Colon (tissue), 2 donors: ENCODE measurements around the gene MUC6.

Source experiments
- FAIRE-seq: peaks from 2 replicates; lab custom pipeline; 2012; peaks lifted over from hg19 to GRCh38; lab: Jason Lieb, UNC
- donor health status: control.
- donor health status: control.

MUC6 gene

GRCh38 chr11:1071571-1072115 lies 35.1 kb upstream of the MUC6 start:
- FAIRE-seq = no peak

DNA sequence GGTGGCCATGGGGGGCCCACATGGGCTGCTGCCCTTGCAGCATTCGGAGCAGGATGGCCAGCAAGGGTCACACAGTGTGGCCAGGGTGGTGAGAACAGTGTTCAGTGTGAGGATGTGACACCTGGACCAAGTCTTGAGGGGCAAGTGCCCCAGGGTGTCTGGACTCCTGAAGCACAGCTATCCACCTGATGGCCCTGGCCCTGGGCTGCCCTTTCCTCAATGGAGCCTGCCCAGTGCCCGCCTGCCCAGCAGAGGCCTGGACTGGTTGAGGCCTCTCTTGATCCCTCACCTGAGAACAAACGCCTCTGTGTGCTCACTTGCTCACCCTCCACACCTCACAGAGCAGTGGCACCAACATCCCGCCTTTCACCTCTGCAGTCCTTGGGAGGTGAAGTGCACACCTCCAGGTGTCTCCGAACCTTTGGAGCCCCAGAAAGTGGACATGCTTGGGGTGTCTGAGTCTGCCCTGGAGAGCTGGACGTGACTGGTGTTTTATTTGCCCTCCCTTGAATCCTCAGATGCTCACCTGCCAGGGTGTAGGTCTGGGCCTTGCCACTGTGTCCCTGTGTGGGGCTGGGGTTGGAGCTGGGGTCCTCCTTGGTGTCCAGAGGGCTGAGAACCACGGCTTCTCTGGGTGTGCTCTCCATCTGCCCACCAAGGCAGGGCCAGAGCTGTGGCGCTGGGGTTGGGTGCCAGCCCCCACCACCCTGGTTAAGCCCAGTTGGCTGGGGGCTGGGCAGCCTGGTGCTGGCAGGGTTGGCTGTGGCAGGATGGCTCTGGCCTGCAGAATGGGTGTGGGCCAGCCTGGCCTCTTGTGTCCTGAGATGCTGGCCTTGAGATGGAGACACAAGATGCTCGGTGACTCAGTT lies 34.3 kb upstream of the MUC6 start:
- no peak for FAIRE-seq

DNA sequence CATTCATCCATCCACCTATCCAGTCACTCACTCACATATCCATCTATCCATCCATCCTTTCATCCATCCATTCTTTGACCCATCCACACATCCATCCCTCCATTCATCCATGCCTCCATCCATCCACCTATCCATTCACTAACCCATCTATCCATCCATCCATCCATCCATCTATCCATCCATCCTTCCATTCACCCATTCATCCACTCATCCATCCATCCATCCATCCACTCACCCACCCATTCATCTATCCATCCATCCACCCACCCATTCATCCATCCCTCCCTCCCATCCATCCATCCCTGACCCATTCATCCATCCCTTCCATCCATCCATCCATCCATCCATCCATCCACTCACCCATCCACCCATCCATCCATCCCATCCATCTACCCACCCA lies 33.2 kb upstream of the MUC6 start:
- no peak for FAIRE-seq

DNA sequence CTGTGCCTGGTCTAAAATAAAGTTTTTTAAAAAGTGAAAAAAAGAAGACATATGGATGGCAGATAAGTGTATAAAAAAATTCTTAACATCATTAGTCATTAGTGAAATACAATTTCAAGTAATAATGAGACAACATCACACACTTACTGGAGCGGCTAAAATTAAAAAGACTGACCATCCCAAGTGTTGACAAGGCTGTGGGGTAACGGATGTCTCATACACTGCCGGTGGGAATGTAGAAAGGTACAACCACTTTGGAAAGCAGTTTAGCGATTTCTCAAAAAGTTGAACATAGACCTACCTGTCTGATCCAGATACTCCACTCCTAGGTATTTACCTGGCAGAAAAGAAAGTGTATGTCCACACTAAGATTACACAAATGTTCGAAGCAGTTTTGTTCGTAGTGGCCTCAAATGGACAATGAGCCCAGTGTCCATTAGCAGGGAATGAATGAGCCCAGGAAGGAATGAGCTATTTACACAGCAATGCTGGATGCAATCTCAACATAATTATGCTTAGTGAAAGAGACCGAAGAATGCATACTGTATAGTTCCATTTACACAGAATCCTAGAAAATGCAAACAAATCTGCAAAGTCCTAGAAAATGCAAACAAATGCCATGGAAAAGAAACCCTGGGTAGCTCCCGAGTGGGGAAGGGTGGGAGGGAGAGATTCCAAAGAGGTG lies 31.4 kb upstream of the MUC6 start:
- FAIRE-seq = no peak

- no peak for FAIRE-seq
These were observed 27.6 kb upstream of the MUC6 start for GRCh38 chr11:1064167-1064566.

GRCh38 chr11:1062075-1062820 lies 25.7 kb upstream of the MUC6 start:
- FAIRE-seq = no peak

- FAIRE-seq = no peak
These were observed 24.5 kb upstream of the MUC6 start for GRCh38 chr11:1060852-1061616.

GRCh38 chr11:1060410-1060809 lies 23.9 kb upstream of the MUC6 start:
- no peak for FAIRE-seq

- no peak for FAIRE-seq
These were observed 23.2 kb upstream of the MUC6 start for GRCh38 chr11:1059759-1060158.

- FAIRE-seq = no peak
These were observed 21.3 kb upstream of the MUC6 start for GRCh38 chr11:1057806-1058205.

GRCh38 chr11:1055990-1056771 lies 19.7 kb upstream of the MUC6 start:
- FAIRE-seq = no peak

DNA sequence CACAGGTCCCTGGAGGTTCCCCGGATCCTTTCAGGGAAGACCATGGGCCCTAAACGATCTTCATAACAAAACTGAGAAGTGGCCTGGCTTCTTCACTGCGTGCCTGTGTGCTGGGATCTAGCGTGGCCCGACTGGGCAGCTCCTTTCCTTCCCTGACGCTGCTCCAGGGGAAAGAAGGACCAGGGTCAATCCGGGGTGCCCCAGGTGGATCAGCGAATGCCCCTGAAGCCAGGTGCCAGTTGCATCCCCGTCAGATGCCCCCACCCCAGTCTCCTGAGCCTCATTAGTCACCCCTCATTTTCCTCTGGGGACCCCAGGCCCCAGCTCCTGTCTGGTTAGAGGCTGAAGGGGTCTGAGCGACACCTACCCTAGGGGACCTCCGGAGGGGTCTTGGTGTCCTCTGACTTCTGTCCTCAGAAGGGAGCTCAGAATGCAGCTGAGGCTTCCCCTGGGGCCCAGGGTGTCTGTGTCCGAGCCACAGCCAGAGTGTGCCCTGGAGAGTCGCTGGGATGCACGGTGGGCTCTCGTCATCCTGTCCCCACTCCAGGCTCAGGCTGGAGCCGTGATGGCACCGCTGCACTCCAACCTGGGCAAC lies 18.7 kb upstream of the MUC6 start:
- FAIRE-seq = no peak

DNA sequence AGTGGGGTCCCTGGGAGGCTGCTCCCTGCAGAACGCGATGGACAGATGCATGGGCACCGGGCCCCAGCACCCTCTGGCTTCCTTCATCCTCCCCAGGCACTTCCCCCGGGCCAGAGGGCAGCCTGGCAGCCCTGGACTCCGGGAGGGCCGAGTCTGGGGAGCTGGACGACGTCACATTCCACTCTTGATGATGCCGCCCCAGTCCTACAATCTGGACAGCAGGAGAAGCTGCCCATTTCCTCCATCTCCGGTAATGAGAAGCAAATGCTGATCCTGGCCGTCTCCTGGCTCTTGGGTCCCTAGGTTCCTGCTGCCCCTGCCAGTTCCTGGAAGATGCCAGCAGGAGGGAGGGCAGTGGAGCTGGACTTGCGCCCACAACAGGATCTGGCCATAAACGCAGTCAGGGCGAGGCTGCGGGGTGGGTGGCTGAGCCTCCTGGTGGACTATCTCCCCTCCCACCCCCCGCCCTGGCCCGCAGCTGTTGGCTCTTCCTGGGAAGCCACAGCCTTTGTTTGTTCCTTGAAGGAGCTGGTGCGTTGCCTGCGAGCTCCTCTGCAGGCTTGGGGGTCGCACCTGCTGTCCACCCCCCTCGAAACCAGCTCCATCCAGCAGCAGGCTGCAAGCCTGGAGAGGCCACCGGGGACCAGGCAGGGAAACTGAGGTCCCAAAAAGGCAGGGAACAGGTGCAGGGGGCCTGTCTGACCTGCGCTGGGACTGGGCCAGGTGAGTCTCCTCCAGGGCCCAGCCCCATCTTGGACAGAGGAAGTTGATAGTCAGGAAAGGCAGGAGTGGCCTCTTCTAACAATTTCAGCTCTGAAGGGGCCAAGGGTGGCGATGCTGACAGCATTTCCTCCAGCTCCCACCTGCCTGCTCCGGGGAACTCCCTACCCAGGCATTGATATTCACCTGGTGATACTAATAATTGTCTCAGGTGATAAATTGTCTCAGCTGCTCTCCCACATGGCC lies 17.9 kb upstream of the MUC6 start:
- no peak for FAIRE-seq

- FAIRE-seq = no peak
These were observed 16.8 kb upstream of the MUC6 start for GRCh38 chr11:1053121-1053901.

GRCh38 chr11:1052133-1053011 lies 15.9 kb upstream of the MUC6 start:
- no peak for FAIRE-seq

DNA sequence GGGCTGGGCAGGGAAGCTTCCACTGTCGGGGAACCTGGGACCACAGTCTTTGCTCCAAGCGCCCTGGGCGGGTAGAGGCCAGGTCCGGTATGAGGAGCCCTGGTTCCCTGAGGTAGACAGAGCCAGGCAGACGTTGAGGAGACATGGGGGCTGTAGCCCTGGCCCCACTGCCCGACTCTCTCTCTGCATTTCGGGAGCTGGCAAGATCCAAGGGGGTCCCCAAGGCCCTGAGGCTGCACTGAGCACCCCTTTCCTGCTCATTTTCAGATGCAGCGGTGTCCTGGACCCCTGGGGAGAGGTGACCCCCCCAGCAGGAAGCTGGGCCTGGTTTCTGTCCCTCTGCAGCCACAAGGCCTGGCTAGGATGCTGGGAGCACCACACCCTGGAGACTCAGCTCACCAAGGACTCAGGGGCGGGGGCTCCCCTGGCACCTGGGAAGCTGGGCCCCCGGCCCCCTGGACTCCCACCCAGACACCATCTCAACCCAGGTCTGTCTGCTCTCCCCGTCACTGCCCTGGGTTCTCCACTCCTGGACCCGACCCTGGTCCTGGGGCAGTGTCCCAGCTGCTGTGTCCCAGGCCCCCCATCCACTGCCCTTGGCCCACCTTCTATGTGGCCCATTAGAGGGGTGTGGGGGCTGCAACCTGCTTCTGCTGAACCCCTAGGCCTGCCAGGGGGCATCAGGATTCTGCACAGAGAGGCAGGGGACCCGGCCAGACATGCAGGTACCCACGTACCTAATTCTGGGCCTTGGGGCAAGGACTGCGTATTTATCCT lies 15.0 kb upstream of the MUC6 start:
- no peak for FAIRE-seq
